Activated CD8-positive, alpha-beta memory T cell treated with anti-CD3 and anti-CD28 coated beads, Interleukin-2, amount 50 U/mL, for 48 hours (primary cell): ENCODE measurements around the gene CAMK1D.
"Not testable (repeated sequence)": the region's sequence is repeated elsewhere in the genome, so short reads cannot be mapped to it uniquely, and the experiment has no call there.

ENCODE experiments used
- DNase-seq: peaks from one replicate; pipeline ENCODE4 v3.0.0-alpha.2; 2020

The CAMK1D gene

GRCh38 chr10:12470719-12471118 is 121.4 kb downstream of the CAMK1D start:
- no peak for DNase-seq

- DNase-seq = no peak
Measured at GRCh38 chr10:12471135-12471534, 121.8 kb downstream of the CAMK1D start.

GRCh38 chr10:12473491-12473890 is 124.1 kb downstream of the CAMK1D start:
- no peak for DNase-seq

GRCh38 chr10:12474727-12475412 is 125.5 kb downstream of the CAMK1D start:
- no peak for DNase-seq

- DNase-seq = no peak
Measured at GRCh38 chr10:12476656-12477055, 127.3 kb downstream of the CAMK1D start.

- no peak for DNase-seq
Measured at GRCh38 chr10:12479437-12479844, 130.1 kb downstream of the CAMK1D start.

- DNase-seq = no peak
Measured at GRCh38 chr10:12479924-12480323, 130.6 kb downstream of the CAMK1D start.

GRCh38 chr10:12480440-12480839 is 131.1 kb downstream of the CAMK1D start:
- no peak for DNase-seq

GRCh38 chr10:12481924-12482323 is 132.6 kb downstream of the CAMK1D start:
- DNase-seq = no peak

- DNase-seq = no peak
Measured at GRCh38 chr10:12482587-12482986, 133.2 kb downstream of the CAMK1D start.

GRCh38 chr10:12484002-12484918 is 134.9 kb downstream of the CAMK1D start:
- no peak for DNase-seq

- no peak for DNase-seq
Measured at GRCh38 chr10:12484941-12485805, 135.8 kb downstream of the CAMK1D start.

GRCh38 chr10:12487366-12487765 is 138.0 kb downstream of the CAMK1D start:
- no peak for DNase-seq

GRCh38 chr10:12488626-12489025 is 139.3 kb downstream of the CAMK1D start:
- DNase-seq = no peak

GRCh38 chr10:12489357-12489756 is 140.0 kb downstream of the CAMK1D start:
- no peak for DNase-seq

- no peak for DNase-seq
Measured at GRCh38 chr10:12489806-12490205, 140.5 kb downstream of the CAMK1D start.

- no peak for DNase-seq
Measured at GRCh38 chr10:12490963-12491362, 141.6 kb downstream of the CAMK1D start.

- DNase-seq = no peak
Measured at GRCh38 chr10:12491491-12491890, 142.1 kb downstream of the CAMK1D start.

GRCh38 chr10:12492016-12492415 is 142.7 kb downstream of the CAMK1D start:
- no peak for DNase-seq

- DNase-seq = not testable (repeated sequence)
Measured at GRCh38 chr10:12497046-12497445, 147.7 kb downstream of the CAMK1D start.

- no peak for DNase-seq
Measured at GRCh38 chr10:12499076-12499986, 150.0 kb downstream of the CAMK1D start.
